GM18517 (cell line): Measurements from ENCODE around the gene EPHB1.

ENCODE experiments used
- ATAC-seq: cut with Tn5 transposase; IDR thresholded peaks from one replicate; pipeline ENCODE4 v1.9.1; 2021; ENCODE audit warnings: mild to moderate bottlenecking, moderate library complexity; ENCODE audit not compliant: unreplicated experiment

The EPHB1 gene

DNA sequence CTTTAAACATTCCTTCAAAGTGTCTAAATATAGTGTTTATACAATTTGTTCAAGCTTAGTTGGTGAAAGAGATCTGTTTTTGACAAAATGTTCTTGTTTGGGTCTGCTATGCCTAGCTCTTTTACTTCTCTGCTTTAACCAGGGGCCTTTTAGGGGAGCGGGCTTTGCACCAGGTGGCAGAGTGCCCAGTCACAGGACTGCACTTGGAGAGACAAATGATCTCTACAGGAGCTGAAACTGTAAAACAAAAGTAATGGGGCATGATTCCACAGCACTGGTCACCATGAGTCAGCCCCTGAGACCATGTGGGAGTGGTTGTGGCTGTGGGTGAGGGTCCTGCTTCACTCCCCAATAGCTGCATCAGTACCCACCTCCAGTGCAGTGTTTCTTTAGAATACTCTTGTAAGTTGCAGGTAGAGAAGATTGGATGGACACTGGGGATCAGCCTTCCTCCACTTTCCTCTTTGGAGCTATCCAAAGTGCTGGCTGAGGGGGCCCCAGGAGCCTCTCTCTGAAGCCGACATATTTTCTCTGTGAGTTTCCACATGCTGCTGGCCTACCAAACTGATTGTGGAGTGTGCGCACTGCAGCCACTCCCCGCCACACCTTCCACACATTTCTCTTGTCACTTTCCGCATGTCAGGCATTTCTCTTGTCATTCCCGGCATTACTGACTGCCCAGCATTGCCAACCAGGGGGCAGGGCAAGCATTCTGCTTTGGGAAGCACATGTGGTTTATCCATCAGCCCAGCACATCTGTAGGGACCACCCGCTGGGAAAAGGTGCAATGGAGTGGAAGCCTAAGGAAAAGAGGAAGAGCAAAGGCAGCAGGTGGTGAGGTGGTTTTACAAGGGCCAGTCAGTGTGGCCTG lies 110.0 kb downstream of the EPHB1 start:
- peak; percentile 19 for ATAC-seq

DNA sequence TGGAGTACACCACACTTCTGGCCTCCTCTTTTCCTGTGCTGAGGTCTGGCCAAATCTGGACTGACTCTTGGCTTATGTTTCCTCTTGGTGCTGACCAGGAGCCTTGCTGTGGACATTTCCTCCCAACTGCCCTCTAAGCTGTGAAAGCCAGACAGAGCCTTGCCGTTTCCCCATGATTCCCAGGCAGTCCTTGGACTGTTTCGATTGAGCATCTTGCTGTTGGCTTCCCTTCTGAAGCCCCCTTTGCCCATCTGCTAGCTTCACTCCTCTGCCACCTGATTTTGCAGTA lies 110.5 kb downstream of the EPHB1 start:
- no peak for ATAC-seq

DNA sequence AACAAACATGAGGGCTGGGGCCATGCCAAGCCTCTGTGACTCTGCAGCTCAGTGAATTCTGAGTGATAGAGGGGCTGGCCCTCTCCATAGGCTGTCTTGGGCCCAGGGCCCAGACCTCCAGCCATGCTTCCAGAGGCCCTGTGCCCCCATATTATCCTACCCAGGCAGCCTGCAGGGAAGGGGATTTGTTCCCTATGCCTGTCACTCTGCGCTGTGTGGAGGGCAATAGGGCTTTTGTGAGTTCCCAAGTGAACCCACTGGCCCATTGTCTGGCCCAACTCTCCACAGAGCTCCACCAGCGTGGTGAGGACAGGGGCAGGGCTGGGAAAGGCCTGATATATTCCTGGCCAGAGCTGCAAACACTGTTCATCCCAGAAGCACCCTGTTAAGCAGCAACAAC lies 113.2 kb downstream of the EPHB1 start:
- no peak for ATAC-seq

DNA sequence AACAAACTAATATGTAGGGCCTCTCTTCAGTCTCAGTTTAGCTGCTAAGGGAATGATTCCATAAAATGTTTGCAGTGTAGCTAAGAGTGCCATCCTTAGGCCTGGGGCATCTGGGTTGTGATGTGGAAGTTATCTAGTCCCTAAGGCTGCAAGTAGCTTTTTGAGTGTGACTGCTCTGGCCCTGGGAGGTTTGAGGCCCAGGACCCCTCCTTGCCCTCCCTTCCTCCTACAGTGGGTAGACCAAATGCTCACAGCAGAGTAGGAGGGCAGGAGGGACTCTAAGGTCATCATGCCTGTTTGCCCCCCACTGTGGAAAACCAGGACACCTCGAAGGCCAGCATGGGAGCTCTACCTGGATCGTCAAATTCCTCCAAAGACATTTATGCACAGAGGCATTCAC lies 115.0 kb downstream of the EPHB1 start:
- no peak for ATAC-seq

DNA sequence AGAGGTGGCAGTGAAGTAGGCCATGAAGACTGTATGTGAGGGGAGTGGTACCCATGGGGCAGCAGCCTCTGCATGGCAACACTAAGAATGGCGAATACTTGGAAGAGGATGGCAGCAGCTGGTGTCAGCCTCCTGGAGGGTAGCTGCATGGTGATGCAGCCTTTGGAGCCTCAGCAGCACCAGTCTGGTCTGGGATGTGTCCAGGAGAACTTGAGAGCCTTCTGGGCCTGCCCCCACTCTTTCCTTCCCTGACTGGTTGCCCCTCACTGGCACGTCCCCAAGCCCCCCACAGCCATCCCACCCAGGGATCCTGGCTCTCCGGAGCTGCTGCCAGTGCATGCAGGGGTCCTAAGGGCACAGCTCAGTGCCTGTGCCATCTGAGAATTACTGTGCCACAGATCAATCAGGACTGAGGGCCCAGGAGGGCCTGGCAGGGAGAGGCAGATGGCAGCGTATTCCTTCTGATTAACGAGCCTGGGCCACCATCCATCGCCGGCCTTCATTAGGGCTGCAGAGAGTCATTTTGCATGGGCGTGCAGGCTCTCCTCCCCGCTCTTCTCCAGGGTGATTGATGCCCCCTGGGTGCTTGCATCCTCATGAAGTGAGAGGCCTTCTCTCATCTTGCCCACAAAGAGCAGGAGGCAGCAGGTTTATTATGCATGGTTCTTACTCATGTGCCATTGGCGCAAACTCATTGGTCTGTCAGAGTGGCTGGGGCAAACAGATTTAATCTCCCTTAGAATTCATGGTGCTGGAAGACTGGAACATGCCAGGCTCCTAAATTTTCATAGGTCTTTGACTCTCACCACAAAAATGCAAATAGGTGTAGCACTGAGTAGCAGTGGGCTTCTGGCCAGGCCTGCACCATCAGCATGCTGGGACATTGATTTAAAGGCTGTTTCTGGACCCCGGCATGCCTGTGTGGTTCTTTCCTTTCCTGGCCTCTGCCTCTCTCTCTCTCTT lies 116.8 kb downstream of the EPHB1 start:
- no peak for ATAC-seq

DNA sequence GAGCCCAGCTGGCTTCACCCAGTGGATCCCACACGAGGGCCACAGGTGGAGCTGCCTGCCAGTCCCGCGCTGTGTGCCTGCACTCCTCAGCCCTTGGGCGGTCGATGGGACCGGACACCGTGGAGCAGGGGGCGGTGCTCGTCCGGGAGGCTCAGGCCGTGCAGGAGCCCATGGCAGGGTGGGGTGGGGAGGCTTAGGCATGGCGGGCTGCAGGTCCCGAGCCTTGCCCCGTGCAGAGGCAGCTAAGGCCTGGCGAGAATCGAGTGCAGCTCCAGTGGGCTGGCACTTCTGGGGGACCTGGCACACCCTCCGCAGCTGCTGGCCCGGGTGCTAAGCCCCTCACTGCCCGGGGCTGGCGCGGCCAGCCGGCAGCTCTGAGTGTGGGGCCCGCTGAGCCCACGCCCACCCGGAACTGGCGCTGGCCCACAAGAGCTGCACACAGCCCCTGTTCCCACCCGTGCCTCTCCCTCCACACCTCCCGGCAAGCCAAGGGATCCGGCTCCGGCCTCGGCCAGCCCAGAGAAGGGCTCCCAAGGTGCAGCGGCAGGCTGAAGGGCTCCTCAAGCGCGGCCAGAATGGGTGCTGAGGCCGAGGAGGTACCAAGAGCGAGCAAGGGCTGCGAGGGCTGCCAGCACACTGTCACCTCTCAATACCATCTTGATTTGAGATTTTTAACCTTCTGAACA lies 121.4 kb downstream of the EPHB1 start:
- no peak for ATAC-seq

DNA sequence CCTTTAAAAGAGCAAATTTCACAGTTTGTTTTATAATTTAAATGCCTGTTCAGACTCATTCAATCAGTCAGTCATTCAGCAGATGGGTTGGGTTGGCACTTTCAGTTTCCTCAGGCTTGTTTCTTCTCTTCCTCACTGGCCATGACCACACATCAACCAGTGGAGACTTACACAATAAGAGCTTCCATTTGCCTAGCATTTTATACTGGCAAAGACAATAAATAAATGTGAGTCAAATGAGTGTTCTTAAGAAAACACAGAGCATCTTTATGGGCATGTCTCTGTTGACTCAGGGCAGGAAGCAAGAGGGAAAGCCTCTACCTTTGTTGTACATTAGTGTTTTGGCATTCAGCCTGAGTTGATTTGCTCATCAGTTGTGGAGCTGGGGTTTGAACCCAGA lies 122.6 kb downstream of the EPHB1 start:
- ATAC-seq = no peak

DNA sequence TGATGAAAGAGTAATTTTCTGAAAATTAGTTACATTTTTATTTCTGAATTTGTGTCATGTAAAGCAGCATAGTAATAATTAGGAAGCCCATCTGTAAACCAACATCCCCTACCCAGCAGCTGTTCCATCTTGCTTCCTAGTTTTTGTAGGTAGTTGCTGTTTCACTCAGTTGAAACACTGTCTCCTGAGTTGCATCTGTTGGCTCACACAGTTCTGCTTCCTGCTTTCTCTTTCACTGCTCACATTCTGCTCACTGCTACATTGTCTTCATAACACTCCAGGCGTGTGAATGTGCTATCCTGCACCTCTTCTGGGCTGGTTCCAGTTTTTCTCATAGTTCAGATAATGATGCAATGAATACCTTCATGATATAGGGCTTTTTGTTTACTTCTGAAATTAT lies 123.4 kb downstream of the EPHB1 start:
- ATAC-seq = peak; percentile 97

DNA sequence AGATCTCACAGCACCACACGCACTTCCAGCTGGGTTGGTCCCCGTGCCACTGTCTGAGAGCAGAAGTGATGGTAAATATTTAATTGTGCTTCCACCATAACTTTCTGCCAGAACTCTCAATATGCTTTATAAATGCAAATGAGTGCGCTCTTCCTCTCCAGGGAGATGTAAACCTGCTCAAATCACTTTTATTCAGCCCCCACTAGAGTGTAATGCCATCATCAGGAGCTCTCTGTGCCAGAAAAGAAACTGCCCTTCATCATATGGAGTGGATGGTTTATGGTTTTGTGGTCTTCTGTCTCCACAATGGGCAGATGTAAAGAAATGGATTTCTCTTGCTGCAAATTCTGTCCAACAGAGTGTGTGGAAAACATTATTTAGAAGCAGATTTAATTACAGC lies 127.0 kb downstream of the EPHB1 start:
- ATAC-seq = no peak

DNA sequence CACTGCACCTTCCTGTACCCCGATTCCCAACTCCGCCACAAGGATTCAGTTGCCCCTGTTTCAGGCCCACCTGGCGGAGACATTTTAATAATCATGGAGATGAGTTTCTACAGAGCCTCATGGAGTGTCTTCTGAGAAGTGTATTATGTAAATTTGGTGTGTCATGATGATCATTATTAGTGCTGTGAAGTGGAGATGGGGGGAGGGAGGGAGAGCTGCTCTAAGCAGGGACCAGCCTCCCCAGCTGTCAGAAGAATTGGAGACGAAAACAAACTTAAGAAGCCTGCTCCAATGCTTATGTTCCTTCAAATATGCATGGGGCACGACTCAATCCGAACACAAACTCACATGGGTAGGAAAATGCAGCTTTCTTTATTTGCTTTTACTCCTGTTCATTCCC lies 127.8 kb downstream of the EPHB1 start:
- no peak for ATAC-seq

DNA sequence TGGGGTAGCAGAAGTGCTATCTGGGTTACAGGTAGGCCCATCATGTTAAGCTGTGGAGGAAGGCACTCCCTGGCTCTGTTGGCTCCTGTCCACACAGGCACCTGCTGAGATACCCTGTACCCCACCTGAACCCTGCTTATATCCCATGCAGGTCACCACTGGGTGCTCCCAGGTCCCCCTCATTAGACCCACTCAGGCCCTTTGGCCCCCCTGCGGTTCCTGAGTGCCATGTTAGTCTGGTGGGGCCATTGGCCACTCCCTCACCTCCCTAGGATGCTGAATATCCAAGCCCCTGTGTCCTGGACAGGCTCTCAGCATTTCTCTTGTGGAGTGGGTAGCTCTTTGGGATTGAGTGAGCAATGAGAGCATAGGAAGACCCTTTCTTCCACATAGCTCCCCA lies 128.2 kb downstream of the EPHB1 start:
- ATAC-seq = no peak

DNA sequence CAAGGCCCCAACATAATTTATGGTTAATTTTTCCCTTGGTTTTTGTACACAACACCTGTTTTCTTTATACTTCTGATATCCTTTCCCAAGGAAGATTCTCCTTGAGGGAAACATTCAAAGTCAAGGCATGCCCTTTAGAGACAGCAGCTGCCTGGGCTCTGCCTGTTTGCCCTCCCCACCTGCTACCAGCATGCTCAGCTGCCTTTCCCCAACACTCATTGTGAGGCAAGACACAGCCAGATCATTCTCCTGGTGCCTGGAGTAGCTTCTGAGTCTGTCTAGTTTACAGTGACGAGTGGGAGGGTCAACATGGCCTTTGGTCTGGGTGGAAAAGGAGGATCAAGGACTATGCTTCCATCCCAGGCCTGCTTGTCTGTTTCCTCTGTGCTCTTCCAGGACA lies 132.5 kb downstream of the EPHB1 start:
- no peak for ATAC-seq

DNA sequence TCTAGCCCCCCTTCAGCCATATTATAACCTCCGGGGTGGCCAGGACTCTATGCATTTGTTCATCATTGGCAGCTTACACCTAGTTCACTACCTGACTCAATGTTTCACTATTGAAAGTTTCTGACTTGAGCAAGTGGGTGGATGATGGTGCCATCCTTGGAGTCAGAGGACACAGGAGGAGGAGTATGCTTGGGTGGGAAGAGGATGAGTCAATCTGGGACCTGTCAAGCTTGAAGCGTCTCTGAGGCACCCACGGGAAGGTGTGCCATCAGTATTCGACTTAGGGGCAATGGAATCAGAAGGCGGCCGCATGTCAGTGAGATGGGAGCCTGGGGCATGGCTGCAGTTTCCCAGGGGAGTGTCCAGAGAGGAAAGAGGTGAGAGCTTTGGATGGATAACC lies 133.3 kb downstream of the EPHB1 start:
- ATAC-seq = no peak

DNA sequence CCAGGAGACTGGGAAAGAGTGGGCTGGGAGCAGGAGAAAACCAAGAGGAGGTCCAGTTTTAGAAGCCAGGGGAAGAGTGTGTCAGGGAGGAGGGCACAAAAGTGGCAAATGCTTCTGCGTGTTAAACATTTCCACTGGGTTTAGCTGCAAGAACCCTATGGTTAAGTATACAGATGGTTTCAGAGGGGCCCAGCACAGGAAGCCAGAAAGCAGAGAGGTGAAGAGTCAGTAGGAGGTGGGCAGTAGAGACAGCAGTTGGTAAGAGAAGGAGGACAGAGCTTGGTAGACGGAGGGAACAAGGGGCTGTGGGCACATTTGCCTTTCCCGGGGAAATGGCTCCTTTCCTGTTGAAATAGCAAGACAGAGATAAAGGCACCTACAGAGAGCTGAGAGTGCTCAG lies 133.8 kb downstream of the EPHB1 start:
- ATAC-seq = no peak

DNA sequence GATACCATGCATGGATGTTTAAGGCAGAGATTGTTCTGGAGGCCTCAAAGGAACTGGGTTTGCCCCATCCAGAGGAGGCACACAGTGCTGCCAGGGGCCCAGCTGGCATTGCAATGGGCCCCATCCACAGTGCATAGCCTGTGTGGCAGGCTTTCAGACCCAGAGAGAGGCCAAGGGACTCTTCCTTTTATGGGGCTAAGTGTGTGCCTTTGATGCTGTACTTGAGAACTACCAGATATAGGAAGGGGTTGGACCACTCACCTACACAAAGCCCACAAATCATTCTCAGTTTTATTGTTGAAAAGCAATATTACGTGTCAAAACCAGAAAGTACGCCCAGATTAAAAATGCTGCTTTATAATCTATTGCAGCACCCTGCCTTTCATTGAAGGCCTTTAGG lies 134.9 kb downstream of the EPHB1 start:
- ATAC-seq = no peak

DNA sequence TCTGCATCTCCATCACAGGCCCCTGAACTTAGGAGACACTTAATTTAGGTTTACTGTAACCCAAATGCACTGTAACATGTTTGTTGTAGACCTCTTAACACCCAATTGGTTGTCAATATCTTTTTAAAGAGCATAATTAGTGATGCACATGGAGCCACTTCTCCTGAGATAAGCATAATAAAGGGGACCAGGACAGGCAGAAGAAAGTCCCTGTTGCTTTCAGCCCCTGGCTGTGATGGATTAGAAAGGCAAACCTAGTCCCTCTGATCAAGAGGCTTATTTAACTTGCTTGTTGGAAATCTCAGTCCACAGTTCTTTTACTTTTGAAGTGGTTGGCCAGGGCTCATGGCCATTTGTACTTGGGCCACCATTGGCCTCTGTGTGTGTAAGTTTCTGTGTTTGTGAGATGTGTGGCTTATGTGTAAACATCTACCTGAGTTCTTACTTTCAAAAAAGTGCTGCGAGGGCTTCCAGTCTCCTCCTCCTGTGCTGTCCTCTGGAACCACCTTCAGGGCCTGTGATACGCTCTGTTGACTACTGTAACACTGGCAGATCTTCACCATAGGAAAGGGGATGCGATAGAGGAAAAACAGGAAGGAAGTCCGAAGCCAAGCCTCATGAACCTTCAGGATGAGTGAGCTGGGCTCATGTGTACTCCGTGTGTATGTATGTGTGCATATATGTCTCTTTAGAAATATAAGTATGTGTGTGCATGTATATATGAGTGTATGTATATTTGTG lies 136.2 kb downstream of the EPHB1 start:
- ATAC-seq = no peak

DNA sequence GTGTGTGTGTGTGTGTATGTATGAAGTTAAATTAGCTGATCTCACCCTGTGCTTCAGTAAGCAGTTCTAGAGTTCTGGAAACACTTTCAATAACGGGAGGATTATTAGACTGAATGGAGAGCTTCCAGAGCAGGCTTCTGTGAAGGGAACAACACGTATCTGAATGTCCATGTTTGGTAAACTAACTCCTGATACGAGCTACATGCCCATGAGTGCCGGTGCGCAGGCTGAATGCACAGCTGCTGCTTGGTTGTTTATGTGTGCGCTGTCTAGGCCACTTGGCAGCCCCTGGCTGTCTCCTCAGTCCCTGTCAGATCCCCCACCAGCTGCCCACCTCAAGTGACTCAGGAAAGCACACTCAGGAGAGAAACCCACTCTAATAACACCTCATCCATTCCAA lies 137.0 kb downstream of the EPHB1 start:
- ATAC-seq = no peak

DNA sequence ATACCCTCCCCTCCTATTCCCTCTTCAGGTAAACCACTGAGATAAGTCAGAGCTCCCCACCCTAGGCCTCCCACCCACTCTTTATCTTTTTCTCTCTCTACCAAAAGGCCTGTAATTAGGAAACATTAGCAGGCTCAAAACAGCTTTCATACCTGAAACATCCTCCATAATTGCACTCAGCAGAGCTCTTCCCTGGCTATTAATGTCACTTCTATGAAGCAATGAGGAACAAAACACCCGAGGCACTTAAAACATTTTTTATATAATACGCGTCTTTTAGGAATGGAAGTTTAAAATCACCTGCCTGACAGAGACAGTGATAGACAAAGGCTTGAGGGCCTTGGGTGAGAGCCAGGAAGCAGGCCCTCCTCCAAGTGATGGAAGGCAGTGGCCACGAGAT lies 138.9 kb downstream of the EPHB1 start:
- ATAC-seq = no peak

DNA sequence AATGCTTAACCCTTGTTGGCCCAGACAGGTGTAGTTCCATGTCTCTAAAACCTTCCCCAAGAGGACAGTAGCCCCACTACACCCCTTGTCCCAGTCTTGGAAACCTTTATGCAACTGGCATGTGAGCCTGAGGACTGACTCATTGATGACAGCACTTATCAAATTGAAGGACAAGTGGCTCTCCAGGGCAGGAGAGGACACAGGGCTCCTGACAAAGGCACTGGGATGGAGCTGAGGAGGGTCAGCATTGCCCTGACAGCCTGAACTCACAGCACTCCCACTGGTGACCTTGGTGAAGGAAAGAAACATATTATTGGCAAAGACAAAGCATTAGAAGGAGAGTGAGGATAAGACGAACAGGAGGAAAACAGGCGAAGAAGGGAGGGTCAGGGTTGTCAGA lies 139.9 kb downstream of the EPHB1 start:
- no peak for ATAC-seq

DNA sequence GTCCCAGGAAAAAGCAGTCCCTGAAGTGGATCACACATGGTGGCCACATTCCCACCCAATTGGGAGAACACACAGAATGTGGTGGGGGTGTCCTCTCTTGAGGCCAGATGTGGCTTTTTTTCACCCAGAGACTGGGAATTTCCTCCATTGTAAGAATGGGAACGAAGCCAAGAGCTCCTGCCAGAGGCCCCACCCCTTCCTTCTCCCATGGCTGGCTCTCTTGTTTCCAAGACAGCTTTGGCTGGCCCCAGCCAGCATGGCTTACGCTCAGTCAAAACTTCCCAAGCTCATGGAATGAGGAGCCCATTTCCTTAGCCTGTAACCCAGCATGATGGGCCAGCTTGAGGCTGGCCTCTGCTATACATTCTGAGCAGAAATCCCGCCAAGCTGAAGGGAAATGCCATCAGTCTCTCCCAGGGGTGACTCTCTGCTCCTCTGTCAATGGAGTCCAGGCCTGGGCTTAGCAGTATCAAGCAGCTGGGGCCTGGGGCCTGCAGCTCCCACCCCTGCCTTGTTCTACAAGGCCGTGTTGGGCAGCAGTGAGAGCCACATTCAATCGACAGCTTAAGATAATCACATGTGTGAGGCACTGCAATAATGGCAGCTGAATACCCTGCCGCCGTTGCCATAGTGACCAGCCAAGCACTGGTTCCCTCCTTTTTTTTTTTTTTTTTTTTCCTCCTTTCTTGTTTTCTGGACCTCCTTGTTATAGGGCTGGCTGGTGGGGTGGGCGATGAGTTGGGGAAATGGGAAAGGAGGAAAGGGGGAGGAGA lies 142.4 kb downstream of the EPHB1 start:
- ATAC-seq = no peak
